ENCODE results near the gene CXCR5.

CXCR5 gene

DNA sequence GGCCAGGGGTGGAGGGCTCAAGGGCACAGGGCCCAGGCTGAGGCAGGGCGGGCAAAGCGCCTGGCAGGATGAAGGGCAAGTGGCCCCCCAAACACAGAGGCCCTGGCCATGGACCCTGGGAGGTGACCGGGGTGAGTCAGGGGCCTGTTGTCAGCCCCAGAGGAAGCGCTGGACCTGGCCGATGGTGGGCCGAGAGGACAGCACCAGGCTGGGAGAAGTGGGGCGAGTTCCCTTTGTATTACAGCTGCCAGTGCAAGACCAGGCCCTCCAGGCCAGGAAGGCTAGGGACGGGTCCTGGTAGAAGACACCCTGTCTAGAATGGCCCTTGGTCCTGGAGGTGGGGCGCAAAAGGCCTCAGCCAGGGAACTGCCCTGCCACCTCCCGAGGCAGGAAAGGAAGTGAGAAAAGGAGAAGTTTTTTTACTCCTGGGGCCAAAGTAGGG lies 12.8 kb downstream of the CXCR5 start:
- intact Hi-C loops (cut with DNase I; ENCODE audit: low total_unique reads), result no loop called here
- no peaks in the 10 kb centered on the region for H3K9me3 ChIP-seq
- no peak for DNase-seq
- peaks cover 0 to 45% (median 7%) of the 10 kb centered on the region in 4 donors for H3K4me1 ChIP-seq
- TF ChIP-seq, protein P1, sequence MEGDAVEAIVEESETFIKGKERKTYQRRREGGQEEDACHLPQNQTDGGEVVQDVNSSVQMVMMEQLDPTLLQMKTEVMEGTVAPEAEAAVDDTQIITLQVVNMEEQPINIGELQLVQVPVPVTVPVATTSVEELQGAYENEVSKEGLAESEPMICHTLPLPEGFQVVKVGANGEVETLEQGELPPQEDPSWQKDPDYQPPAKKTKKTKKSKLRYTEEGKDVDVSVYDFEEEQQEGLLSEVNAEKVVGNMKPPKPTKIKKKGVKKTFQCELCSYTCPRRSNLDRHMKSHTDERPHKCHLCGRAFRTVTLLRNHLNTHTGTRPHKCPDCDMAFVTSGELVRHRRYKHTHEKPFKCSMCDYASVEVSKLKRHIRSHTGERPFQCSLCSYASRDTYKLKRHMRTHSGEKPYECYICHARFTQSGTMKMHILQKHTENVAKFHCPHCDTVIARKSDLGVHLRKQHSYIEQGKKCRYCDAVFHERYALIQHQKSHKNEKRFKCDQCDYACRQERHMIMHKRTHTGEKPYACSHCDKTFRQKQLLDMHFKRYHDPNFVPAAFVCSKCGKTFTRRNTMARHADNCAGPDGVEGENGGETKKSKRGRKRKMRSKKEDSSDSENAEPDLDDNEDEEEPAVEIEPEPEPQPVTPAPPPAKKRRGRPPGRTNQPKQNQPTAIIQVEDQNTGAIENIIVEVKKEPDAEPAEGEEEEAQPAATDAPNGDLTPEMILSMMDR (IDR thresholded peaks at IDR 0.05), result no peak
- H3K27ac ChIP-seq, result peak overlapping the region; percentile 25 to 46
- H3K36me3 ChIP-seq, result peaks cover 30 to 81% (median 68%) of the 10 kb centered on the region in 3 donors
- H3K27me3 ChIP-seq, result no peaks in the 10 kb centered on the region
- no peak overlapping the region for H3K4me3 ChIP-seq

DNA sequence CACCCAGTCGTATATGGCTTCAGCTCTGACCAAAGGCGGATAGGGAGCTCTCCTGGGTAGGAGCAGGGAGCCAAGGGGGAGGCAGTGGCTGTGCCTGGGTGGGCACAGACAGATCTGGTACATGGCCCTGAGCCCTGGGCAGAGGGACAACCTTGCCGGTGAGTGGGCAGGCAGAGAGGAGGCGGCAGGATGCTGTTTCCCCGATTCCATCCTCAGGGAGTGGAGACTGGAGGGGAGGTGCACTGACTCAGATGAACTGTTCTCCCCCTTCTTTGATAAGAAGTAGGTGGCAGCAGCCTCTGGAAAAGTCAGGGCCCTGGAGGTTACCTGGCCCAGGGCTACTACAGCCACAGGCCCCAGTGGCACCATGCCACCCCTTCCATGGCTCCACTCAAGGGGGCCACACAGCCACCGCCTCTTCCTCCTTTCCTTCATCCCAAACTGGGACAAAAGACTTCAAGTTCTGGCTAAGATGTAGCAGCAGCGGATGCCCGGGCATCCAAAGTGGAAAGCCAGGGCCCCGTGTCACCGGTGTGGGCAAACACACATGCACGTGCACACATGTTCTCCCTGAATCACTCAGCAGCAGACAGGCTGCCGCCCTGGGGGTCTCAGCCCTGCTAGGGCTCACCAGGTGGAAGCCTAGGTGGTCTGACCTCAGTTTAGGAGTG lies 13.4 kb downstream of the CXCR5 start:
- no peak for DNase-seq
- Histone ChIP-seq H3K27ac (peak overlapping the region; percentile 25 to 46), H3K4me3 (no peak overlapping the region), H3K9me3 (no peaks in the 10 kb centered on the region), H3K36me3 (peaks cover 36 to 86% (median 74%) of the 10 kb centered on the region in 3 donors), H3K27me3 (no peaks in the 10 kb centered on the region), H3K4me1 (peaks cover 0 to 45% (median 7%) of the 10 kb centered on the region in 4 donors)
- intact Hi-C loops (cut with DNase I; ENCODE audit: low total_unique reads), result no loop called here
- TF ChIP-seq, protein P1 (IDR thresholded peaks at IDR 0.05), result no peak

DNA sequence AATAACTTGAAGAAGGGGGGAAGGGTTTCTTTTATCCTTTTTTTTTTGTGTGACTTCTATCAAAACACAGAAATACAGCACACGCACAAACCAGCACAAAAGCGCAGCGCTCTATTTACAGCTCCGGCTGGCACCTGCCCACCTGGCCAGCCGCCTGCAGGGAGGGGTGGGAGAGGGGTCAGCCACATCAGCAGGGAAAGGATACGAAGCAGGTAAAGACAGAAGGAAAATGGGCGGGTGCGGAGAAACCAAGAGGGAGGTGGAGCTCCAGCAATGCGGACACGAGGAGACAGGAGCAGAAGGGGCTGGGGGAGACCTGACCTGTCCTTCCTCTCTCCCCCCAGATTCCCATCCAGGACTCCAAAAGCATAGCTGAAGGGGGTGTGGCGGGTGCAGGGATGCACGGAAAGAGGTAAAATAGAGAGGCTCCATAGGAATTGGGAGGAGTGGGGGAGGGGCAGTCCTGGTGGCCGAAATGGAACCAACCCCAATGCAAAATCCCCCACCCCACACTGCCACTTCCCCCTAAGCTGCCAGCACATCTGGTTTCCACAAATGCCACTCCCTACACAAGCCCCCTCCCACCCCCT lies 14.1 kb downstream of the CXCR5 start:
- no peak for DNase-seq
- Histone ChIP-seq H3K9me3 (no peaks in the 10 kb centered on the region), H3K27ac (peak overlapping the region in 1 of 2 donors; percentile 46), H3K36me3 (peaks cover 44 to 94% (median 81%) of the 10 kb centered on the region in 3 donors), H3K4me3 (no peak overlapping the region), H3K27me3 (no peaks in the 10 kb centered on the region), H3K4me1 (peaks cover 0 to 45% (median 7%) of the 10 kb centered on the region in 4 donors)
- intact Hi-C loops (cut with DNase I; ENCODE audit: low total_unique reads), result no loop called here
- TF ChIP-seq, protein P1 (IDR thresholded peaks at IDR 0.05), result no peak

DNA sequence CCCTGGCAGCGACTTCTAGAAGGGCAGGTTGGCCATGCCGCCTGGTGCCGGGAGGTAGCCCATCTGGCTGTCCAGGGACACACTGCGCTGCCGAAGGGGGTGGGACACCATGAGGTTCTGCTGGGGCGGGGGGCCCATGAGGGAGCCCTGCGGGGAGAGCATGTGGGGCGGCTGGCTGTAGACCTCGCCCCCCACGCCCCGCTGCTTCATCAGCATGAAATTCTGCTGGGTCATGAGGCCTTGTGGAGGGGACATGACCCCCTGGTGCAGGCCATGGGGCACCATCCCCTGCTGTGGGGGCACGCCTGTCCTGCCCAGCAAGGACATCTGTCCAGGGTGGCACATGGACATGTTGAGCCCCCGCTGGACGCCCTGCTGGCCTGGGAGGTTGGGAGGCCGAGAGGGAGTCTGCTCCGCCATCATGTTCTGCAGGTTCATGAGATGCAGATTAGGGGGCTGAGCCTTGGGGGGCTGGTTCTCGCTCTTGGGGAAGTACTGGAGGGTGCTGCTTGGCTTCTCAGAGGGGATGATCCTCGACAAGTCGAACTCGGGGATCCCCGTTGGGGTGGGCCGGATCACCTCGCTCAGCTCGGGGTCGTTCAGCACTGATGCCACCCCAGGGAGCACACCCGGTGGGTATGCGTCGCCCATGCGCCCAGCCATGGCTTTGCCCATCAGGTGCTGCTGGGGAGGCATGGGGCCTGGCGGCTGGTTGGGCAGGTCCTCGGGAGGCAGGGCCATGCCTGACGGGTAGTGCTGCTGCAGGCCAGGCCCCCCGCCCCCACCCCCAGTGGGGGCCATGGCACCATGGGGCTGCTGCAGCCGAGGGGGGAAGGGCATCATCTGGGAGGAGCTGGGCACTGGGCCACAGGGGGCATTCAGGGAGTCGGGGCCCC lies 15.0 kb downstream of the CXCR5 start:
- no peaks in the 10 kb centered on the region for H3K27me3 ChIP-seq
- intact Hi-C loops (cut with DNase I; ENCODE audit: low total_unique reads), result no loop called here
- H3K27ac ChIP-seq, result peak overlapping the region; percentile 31 to 46
- H3K9me3 ChIP-seq, result no peaks in the 10 kb centered on the region
- H3K4me1 ChIP-seq, result peaks cover 0 to 49% (median 12%) of the 10 kb centered on the region in 4 donors
- DNase-seq, result peak in 1 of 2 donors; percentile 69
- peaks cover 51 to 99% (median 86%) of the 10 kb centered on the region in 3 donors for H3K36me3 ChIP-seq
- TF ChIP-seq, protein P1 (IDR thresholded peaks at IDR 0.05), result no peak
- no peak overlapping the region for H3K4me3 ChIP-seq

DNA sequence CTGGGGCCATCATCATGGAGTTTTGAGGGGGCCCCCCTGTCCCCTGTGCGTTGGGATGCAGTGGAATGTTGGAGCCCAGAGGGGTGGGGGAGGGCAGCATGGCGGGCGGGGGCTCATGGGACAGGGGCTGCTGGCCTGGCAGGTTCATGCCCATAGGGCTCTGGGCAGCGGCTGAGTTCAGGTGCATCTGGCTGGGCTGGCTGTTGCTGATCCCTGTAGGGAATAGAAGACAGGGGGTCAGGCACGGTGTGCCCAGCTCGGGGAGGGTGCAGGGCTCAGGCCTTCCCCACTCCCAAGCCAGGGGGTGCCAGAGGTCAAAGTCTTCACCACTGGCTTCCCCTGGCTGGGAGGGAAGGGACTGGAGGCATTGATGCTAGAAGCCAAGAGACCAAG lies 15.6 kb downstream of the CXCR5 start:
- DNase-seq, result no peak
- peaks cover 56 to 99% (median 86%) of the 10 kb centered on the region in 3 donors for H3K36me3 ChIP-seq
- no peaks in the 10 kb centered on the region for H3K27me3 ChIP-seq
- intact Hi-C loops (cut with DNase I; ENCODE audit: low total_unique reads), result no loop called here
- H3K4me3 ChIP-seq, result no peak overlapping the region
- TF ChIP-seq, protein P1 (IDR thresholded peaks at IDR 0.05), result no peak
- H3K27ac ChIP-seq, result peak overlapping the region; percentile 31 to 46
- H3K9me3 ChIP-seq, result no peaks in the 10 kb centered on the region
- H3K4me1 ChIP-seq, result peaks cover 0 to 49% (median 12%) of the 10 kb centered on the region in 4 donors

Data from tibial artery (tissue), 4 donors.